ENCODE data around the gene AP2A1.

Gene AP2A1

DNA sequence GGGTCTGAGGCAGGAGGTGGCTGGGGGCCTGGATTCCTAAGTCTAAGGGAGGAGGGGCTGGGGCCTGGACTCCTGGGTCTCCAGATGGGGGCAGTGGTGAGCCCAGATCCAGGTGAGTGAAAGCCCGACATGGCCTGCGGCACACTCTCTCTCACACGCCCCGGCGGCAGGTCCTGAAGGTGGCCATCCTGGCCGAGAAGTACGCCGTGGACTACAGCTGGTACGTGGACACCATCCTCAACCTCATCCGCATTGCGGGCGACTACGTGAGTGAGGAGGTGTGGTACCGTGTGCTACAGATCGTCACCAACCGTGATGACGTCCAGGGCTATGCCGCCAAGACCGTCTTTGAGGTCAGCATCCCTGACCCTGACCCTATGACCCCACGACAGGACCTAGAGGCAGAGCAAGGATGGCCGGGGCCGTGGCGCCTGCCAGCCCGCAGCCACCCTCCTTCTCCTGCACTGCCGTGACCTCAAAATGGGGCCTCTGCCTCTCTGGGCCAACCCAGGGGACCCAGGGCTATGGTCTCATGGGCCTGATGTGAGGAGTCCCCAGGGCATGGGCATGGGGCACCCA is 33.1 kb downstream of the AP2A1 start:
- no peak for FAIRE-seq
- DNase-seq (ENCODE audit: insufficient read length), result no peak
- TF ChIP-seq TAF1 (IDR thresholded peaks at IDR 0.05; ENCODE audit: borderline replicate concordance, low read depth, low read length), result no peak
- no peak for TF ChIP-seq POLR2AphosphoS5 (IDR thresholded peaks at IDR 0.05; ENCODE audit: low read depth, low read length)
- TF ChIP-seq POLR2A (IDR thresholded peaks at IDR 0.05; ENCODE audit: low read depth, low read length), result no peak

DNA sequence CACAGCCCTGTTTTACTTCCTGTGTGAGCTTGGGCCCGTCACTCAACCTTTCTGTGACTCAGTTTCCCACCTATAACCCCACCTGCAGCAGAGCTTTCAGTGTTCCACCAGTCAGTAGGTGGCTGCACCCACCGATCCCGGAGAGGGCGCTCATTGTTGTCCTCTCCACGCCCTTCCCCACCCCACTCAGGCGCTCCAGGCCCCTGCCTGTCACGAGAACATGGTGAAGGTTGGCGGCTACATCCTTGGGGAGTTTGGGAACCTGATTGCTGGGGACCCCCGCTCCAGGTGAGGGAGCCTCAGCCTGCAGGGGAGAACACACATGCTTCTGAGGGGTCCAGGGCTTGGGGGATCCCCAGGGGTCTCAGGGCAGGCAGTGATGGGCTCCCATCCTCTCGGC is 34.0 kb downstream of the AP2A1 start:
- no peak for TF ChIP-seq POLR2A (IDR thresholded peaks at IDR 0.05; ENCODE audit: low read depth, low read length)
- no peak for TF ChIP-seq POLR2AphosphoS5 (IDR thresholded peaks at IDR 0.05; ENCODE audit: low read depth, low read length)
- no peak for TF ChIP-seq TAF1 (IDR thresholded peaks at IDR 0.05; ENCODE audit: borderline replicate concordance, low read depth, low read length)
- no peak for FAIRE-seq
- DNase-seq (ENCODE audit: insufficient read length), result no peak

DNA sequence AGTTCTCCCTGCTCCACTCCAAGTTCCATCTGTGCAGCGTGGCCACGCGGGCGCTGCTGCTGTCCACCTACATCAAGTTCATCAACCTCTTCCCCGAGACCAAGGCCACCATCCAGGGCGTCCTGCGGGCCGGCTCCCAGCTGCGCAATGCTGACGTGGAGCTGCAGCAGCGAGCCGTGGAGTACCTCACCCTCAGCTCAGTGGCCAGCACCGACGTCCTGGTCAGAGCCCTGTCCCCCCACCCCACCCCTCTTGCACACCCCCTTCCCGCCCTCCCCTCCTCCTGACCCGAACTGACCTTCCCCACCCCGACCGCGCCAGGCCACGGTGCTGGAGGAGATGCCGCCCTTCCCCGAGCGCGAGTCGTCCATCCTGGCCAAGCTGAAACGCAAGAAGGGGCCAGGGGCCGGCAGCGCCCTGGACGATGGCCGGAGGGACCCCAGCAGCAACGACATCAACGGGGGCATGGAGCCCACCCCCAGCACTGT is 34.6 kb downstream of the AP2A1 start:
- no peak for TF ChIP-seq TAF1 (IDR thresholded peaks at IDR 0.05; ENCODE audit: borderline replicate concordance, low read depth, low read length)
- DNase-seq (ENCODE audit: insufficient read length) (no peak), FAIRE-seq (no peak)

DNA sequence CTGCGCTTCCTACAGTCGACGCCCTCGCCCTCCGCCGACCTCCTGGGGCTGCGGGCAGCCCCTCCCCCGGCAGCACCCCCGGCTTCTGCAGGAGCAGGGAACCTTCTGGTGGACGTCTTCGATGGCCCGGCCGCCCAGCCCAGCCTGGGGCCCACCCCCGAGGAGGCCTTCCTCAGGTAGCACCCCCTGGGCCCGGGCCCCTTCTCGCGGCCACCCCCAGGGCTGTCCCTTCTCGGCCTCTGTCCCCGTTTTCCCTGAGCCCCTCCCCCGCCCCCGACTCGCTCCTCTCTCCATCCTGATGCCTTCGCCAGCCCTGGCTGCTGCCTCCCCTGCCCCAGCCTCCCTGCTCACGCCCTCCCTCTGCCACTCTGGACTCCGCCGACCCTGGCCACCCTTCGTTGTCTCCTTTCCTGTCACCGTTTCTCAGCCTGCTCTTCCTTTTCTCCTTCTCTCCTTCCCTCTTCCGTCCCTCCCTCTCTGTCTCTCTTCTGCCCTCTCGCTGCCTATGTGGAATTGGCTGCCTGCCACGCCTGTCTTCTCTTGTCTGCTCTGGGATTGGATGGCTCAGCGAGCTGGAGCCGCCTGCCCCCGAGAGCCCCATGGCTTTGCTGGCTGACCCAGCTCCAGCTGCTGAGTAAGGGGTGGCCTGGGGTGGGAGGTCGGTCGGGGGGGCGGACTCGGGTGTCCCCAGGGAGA is 35.3 kb downstream of the AP2A1 start:
- TF ChIP-seq POLR2A (IDR thresholded peaks at IDR 0.05; ENCODE audit: low read depth, low read length), result no peak
- TF ChIP-seq TAF1 (IDR thresholded peaks at IDR 0.05; ENCODE audit: borderline replicate concordance, low read depth, low read length), result no peak
- no peak for TF ChIP-seq POLR2AphosphoS5 (IDR thresholded peaks at IDR 0.05; ENCODE audit: low read depth, low read length)
- no peak for FAIRE-seq
- no peak for DNase-seq (ENCODE audit: insufficient read length)

DNA sequence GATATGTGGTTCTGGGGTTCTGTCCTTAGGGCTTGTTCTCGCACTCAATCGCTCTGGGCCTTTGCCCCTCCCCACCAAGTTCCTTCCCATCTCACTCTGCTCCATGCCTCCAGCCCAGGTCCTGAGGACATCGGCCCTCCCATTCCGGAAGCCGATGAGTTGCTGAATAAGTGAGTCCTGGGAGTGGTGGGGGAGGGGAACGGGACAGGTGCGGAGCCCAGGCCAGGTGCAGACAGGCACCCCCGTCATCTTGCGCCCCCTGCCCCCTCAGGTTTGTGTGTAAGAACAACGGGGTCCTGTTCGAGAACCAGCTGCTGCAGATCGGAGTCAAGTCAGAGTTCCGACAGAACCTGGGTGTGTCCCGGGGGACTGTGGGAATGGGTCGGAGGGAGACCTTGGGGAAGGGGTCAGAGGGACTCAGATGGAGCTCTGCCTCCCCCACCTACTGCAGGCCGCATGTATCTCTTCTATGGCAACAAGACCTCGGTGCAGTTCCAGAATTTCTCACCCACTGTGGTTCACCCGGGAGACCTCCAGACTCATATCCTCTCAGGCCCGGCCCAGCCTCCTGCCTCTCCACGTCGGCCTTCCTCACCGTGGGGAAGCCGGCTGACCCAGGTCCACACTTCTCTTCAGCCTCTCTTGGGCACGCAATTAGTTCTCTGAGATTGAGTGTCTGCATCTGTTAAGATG is 36.2 kb downstream of the AP2A1 start:
- DNase-seq (ENCODE audit: insufficient read length), result no peak
- TF ChIP-seq POLR2A (IDR thresholded peaks at IDR 0.05; ENCODE audit: low read depth, low read length) (no peak), POLR2AphosphoS5 (IDR thresholded peaks at IDR 0.05; ENCODE audit: low read depth, low read length) (no peak), TAF1 (IDR thresholded peaks at IDR 0.05; ENCODE audit: borderline replicate concordance, low read depth, low read length) (no peak)
- no peak for FAIRE-seq

DNA sequence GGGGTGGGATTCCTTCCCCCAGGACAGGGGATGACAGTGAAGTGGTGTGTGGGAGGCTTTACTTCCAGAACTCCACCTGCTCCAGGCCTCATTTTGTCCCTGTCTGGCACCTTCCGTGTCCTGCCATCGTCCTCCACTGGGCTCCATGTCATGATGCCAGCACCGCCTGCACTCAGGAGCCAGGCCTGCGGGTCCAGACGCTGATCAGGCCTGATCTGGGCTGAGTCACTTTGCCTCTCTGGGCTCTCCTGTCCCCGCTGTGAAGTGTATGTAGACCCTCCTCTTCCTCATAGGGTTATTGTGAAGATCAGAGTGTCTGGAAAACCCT is 36.7 kb downstream of the AP2A1 start:
- no peak for DNase-seq (ENCODE audit: insufficient read length)
- FAIRE-seq, result no peak
- no peak for TF ChIP-seq POLR2AphosphoS5 (IDR thresholded peaks at IDR 0.05; ENCODE audit: low read depth, low read length)
- no peak for TF ChIP-seq POLR2A (IDR thresholded peaks at IDR 0.05; ENCODE audit: low read depth, low read length)
- no peak for TF ChIP-seq TAF1 (IDR thresholded peaks at IDR 0.05; ENCODE audit: borderline replicate concordance, low read depth, low read length)

DNA sequence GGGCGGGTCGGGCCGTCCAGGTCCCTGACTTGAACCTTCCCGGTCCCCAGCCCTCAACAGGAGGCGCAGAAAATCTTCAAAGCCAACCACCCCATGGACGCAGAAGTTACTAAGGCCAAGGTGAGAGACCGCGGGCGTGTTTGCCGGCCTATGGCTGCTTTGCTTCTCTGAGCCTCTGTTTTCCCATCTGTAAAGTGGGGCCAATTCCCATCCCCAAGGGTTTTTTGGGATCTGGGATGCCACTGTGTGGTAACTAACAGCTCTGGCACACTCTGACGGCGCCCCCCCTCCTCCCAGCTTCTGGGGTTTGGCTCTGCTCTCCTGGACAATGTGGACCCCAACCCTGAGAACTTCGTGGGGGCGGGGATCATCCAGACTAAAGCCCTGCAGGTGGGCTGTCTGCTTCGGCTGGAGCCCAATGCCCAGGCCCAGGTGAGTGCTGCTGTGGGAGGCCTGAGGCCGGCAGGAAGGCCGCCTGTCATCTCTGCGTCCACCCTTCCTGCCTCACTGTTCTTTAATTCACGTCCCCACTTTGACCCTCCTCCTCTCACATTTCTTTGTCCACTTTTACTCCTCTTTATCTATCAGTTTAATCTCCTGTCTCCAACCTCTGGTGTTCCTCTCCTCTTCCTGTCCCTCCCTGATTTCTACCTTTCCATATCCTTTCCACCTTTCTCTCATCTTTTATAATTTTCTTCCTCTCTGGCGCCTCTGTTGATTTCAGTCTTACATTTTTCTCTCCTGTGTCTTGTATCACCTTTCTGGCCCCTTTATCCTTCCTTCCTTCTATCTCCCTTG is 39.2 kb downstream of the AP2A1 start:
- FAIRE-seq (no peak), DNase-seq (ENCODE audit: insufficient read length) (no peak)
- TF ChIP-seq TAF1 (IDR thresholded peaks at IDR 0.05; ENCODE audit: borderline replicate concordance, low read depth, low read length), result no peak
- TF ChIP-seq POLR2AphosphoS5 (IDR thresholded peaks at IDR 0.05; ENCODE audit: low read depth, low read length), result no peak
- TF ChIP-seq POLR2A (IDR thresholded peaks at IDR 0.05; ENCODE audit: low read depth, low read length), result no peak

DNA sequence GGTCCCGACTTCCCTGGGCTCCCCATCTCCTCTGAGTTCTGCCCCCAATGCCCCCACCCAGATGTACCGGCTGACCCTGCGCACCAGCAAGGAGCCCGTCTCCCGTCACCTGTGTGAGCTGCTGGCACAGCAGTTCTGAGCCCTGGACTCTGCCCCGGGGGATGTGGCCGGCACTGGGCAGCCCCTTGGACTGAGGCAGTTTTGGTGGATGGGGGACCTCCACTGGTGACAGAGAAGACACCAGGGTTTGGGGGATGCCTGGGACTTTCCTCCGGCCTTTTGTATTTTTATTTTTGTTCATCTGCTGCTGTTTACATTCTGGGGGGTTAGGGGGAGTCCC is 39.8 kb downstream of the AP2A1 start:
- no peak for DNase-seq (ENCODE audit: insufficient read length)
- no peak for FAIRE-seq
- TF ChIP-seq POLR2A (IDR thresholded peaks at IDR 0.05; ENCODE audit: low read depth, low read length) (no peak), TAF1 (IDR thresholded peaks at IDR 0.05; ENCODE audit: borderline replicate concordance, low read depth, low read length) (no peak), POLR2AphosphoS5 (IDR thresholded peaks at IDR 0.05; ENCODE audit: low read depth, low read length) (no peak)

DNA sequence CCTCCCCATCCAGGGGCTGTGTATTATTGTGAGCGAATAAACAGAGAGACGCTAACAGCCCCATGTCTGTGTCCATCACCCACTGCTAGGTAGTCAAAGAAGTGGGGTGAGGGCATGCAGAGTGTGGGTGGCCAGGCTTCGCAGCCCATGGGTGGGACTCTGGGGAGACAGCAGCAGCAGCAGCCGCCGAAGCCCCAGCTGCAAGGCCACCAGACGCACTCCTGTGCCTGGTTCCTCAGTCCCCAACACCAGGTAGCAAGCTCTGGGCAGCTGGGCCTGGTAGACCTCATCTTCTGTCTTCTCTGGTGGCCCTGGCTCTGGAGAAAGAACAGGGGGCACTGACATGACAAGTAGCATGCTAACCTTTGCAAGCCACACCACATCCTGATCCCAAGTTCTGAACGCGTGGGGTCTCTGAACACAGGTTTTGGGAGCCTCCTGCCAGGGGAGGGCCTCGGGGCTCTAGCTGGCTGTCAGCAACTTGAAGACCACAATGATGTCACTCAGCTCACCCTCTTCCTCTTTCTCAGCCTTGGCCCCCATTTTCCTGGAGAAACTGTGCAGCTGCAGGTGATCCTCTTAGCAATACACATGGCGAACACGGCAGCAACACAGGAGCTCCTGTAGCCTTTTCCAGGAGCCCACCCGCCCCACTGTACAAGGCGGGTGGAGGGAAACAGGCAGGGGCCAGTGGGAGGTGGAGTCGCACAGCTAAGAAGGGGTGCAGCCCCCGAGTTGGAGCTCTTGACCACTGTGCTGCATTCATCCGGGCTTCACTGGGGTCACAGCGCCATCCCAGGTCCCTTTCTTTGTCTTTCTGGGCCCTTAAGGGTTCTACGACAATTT is 40.5 kb downstream of the AP2A1 start:
- TF ChIP-seq POLR2A (IDR thresholded peaks at IDR 0.05; ENCODE audit: low read depth, low read length), result no peak
- no peak for TF ChIP-seq POLR2AphosphoS5 (IDR thresholded peaks at IDR 0.05; ENCODE audit: low read depth, low read length)
- TF ChIP-seq TAF1 (IDR thresholded peaks at IDR 0.05; ENCODE audit: borderline replicate concordance, low read depth, low read length), result no peak
- DNase-seq (ENCODE audit: insufficient read length), result no peak
- FAIRE-seq, result no peak

DNA sequence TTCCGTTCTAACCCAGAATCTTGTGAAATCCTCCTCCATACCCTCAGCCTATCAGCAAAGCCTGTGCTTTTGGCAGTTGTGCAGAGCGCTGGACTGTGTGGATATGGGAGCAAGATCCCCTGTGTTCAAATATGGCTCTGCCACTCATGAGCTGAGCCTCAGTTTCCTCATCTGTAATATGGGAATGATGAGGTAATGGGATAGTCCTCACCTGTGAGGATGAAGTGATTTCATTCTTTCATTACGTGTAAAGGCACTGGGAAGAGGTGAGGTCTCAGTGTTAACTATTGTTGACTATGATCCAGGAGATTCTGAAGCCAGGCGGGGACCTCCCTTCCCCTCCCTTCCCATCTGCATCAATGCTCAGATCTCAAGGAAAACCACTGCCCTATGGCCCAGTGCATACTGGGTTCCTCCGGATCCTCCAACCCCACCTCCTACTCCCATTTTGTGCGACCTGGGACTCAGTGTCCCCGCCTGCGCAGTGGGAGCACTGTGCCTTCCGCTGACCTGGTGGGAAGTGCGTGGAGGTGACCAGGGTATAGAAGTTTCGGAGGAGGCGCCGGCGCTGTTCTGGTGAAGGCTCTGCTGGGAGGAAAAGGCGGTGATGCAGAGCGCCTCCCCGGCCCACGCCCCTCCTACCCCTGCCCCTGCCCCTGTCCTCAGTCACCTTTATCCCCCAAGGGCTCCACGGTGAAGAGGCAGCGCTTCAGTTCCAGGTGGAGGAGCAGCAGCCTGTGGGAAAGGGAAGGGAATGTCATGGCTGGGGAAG is 41.3 kb downstream of the AP2A1 start:
- TF ChIP-seq POLR2A (IDR thresholded peaks at IDR 0.05; ENCODE audit: low read depth, low read length) (no peak), POLR2AphosphoS5 (IDR thresholded peaks at IDR 0.05; ENCODE audit: low read depth, low read length) (no peak), TAF1 (IDR thresholded peaks at IDR 0.05; ENCODE audit: borderline replicate concordance, low read depth, low read length) (no peak)
- DNase-seq (ENCODE audit: insufficient read length), result no peak
- FAIRE-seq, result peak; percentile 76

Data from GM12892 (cell line).